Tibial nerve (tissue), 4 donors: ENCODE results near the gene CLVS2. TPM values are rescaled to one million over a fixed set of nuclear protein-coding genes. Genes with fewer than 3 reads are reported as not detected.

Experiments
- DNase-seq, 2 donors: peaks; one replicate each; pipeline ENCODE4 v3.0.0-alpha.2; 2019; ENCODE audit warnings: low spot score in 2 of 2
- H3K27ac ChIP-seq, 4 donors: fragments of 200-600 bp; sonication (generic) in 3 of 4; one replicate each; pipeline ENCODE4 v1.5.1; 2017 to 2019; ENCODE audit warnings: mild to moderate bottlenecking in 1 of 4
- H3K27me3 ChIP-seq, 2 donors: fragments of 200-600 bp; sonication (generic) in 1 of 2; one replicate each; pipeline versions ENCODE4 v1.5.1 to v1.6.0; 2017 to 2019
- H3K36me3 ChIP-seq, 3 donors: fragments of 200-600 bp; sonication (generic); one replicate each; pipeline ENCODE4 v1.5.1; 2018 to 2019
- H3K4me1 ChIP-seq, 4 donors: fragments of 200-600 bp; sonication (generic) in 3 of 4; one replicate each; pipeline ENCODE4 v1.5.1; 2017 to 2019
- H3K4me3 ChIP-seq, 4 donors: fragments of 200-600 bp; sonication (generic) in 3 of 4; one replicate each; pipeline ENCODE4 v1.5.1; 2017 to 2019; ENCODE audit warnings: mild to moderate bottlenecking in 1 of 4, moderate library complexity in 1 of 4
- H3K9me3 ChIP-seq, 4 donors: fragments of 200-600 bp; sonication (generic) in 3 of 4; one replicate each; pipeline ENCODE4 v1.5.1; 2017 to 2019
- EP300 ChIP-seq, 2 donors: sonication (generic); formaldehyde crosslinking; IDR thresholded peaks; one replicate each; pipeline ENCODE4 v1.6.1; 2017; ENCODE audit warnings: antibody characterized with exemption in 2 of 2, mild to moderate bottlenecking in 1 of 2
- POLR2A ChIP-seq, 2 donors: fragments of 450-650 bp; IDR thresholded peaks; one replicate each; pipeline ENCODE4 v1.6.1; 2017; ENCODE audit warnings: antibody characterized with exemption in 2 of 2, mild to moderate bottlenecking in 2 of 2, moderate library complexity in 2 of 2
- WGBS, 2 donors: methylation state at CpG; one replicate each; pipeline ENCODE4 v1.1.5; 2018; 5-methylcytosine and 5-hydroxymethylcytosine counted together
- total RNA-seq, 4 donors: library from RNA; depleted of rRNA; stranded (reverse); fragments of >200 nt; gene quantifications; one replicate each; pipeline ENCODE4 v1.1.0, GENCODE V29; 2016
- TF ChIP-seq, protein P1 (sequence below), 5 experiments: fragments of 200-600 bp in 3 of 5; fragments of 450-650 bp in 2 of 5; sonication (generic) in 3 of 5; IDR thresholded peaks; one replicate each; pipeline ENCODE4 v1.5.1; 2016 to 2019; ENCODE audit warnings: antibody characterized with exemption in 5 of 5, mild to moderate bottlenecking in 3 of 5, moderate library complexity in 2 of 5

The CLVS2 gene
- total RNA-seq, 4 donors from 2014 or later, result under 0.01 to 0.22 (median under 0.01) TPM

DNA sequence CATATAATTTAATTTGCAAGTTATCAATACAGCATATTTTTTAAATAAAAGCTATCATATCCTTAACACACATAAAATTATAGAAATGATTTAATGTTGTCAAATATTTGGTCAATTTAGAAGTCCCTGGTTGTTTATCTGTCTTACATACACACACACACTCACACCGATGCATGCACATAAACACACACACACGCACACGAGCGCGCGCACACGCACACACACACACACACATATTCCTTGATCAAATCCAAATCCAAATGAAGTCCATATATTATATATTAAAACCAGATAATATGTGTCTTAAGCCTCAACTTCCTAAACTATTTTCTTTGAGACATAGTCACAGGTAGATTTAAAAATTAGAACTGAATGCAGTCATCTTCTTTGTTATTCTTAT lies 120.3 kb downstream of the CLVS2 start:
- no peak for DNase-seq
- TF ChIP-seq POLR2A (IDR thresholded peaks at IDR 0.05) (no peak), EP300 (IDR thresholded peaks at IDR 0.05) (no peak)
- TF ChIP-seq, protein P1, sequence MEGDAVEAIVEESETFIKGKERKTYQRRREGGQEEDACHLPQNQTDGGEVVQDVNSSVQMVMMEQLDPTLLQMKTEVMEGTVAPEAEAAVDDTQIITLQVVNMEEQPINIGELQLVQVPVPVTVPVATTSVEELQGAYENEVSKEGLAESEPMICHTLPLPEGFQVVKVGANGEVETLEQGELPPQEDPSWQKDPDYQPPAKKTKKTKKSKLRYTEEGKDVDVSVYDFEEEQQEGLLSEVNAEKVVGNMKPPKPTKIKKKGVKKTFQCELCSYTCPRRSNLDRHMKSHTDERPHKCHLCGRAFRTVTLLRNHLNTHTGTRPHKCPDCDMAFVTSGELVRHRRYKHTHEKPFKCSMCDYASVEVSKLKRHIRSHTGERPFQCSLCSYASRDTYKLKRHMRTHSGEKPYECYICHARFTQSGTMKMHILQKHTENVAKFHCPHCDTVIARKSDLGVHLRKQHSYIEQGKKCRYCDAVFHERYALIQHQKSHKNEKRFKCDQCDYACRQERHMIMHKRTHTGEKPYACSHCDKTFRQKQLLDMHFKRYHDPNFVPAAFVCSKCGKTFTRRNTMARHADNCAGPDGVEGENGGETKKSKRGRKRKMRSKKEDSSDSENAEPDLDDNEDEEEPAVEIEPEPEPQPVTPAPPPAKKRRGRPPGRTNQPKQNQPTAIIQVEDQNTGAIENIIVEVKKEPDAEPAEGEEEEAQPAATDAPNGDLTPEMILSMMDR (IDR thresholded peaks at IDR 0.05), result no peak
- no peaks in the 10 kb centered on the region for H3K4me1 ChIP-seq
- no peaks in the 10 kb centered on the region for H3K27me3 ChIP-seq
- H3K27ac ChIP-seq, result no peak overlapping the region
- no peak overlapping the region for H3K4me3 ChIP-seq
- H3K36me3 ChIP-seq, result no peaks in the 10 kb centered on the region
- whole genome bisulfite sequencing, 2 donors, result 94 to 97% methylated on average over 7 of the region's 7 CpGs
- no peaks in the 10 kb centered on the region for H3K9me3 ChIP-seq

DNA sequence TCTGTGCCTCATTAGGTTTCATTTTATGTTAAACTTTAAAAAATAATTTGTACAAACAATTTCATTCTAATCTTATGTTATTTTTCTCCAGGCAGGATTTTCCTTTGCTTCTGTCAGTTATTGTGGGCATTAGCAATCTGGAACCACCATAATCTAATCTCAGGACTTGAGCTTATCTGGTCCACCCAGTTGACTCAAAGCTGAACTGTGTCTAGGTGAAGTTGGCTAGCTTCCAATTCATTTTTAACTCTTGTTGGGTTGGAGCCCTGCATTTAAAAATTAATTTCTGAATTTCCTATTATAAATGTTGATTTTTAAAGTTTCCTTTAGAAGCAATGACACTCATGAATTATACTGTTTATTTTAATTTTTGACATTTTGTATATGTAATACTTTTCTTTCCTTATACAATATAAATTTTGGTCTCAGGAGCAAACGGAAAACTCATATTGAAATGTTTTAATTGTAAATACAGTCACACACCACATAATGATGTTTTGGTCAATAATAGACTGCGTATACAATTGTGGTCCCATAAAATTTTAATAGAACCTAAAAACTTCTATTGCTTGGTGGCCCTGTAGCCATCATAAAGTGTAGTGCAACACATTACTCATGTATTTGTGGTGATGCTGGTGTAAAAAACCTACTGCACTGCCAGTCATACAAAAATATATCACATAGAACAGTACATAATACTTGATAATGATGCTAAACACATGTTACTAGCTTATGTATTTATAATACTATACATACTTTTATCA lies 121.3 kb downstream of the CLVS2 start:
- no peak for DNase-seq
- 87 to 90% methylated on average over 2 of the region's 2 CpGs for WGBS, 2 donors
- Histone ChIP-seq H3K27ac (no peak overlapping the region), H3K4me3 (no peak overlapping the region), H3K9me3 (no peaks in the 10 kb centered on the region), H3K27me3 (no peaks in the 10 kb centered on the region), H3K4me1 (no peaks in the 10 kb centered on the region), H3K36me3 (no peaks in the 10 kb centered on the region)
- TF ChIP-seq EP300 (IDR thresholded peaks at IDR 0.05) (no peak), POLR2A (IDR thresholded peaks at IDR 0.05) (no peak)
- TF ChIP-seq, protein P1 (IDR thresholded peaks at IDR 0.05), result no peak

- H3K4me3 ChIP-seq, result no peak overlapping the region
- TF ChIP-seq, protein P1 (IDR thresholded peaks at IDR 0.05), result no peak
- TF ChIP-seq EP300 (IDR thresholded peaks at IDR 0.05), result no peak
- TF ChIP-seq POLR2A (IDR thresholded peaks at IDR 0.05), result no peak
- no peaks in the 10 kb centered on the region for H3K9me3 ChIP-seq
- H3K4me1 ChIP-seq, result no peaks in the 10 kb centered on the region
- no peaks in the 10 kb centered on the region for H3K36me3 ChIP-seq
- no peak for DNase-seq
- H3K27me3 ChIP-seq, result no peaks in the 10 kb centered on the region
- H3K27ac ChIP-seq, result no peak overlapping the region
- WGBS, 2 donors, result 87 to 89% methylated on average over 2 of the region's 2 CpGs
These were observed 122.8 kb downstream of the CLVS2 start for GRCh38 chr6:123118811-123119210.

Other genes with a start within 250 kb of the CLVS2 start
- not detected for gene FABP7, start 216.5 kb upstream of the CLVS2 start, total RNA-seq
- gene SMPDL3A, start 207.0 kb upstream of the CLVS2 start, total RNA-seq, result 10 to 100 TPM in 2 of 4 donors, 1 to 10 TPM in 2; 8.6 to 14.0 (median 10.5) TPM